ENCODE measurements around the gene SF3A2.
A peak's percentile ranks its signal among the peaks of the same experiment; 100 is the strongest.

SF3A2 gene

GRCh38 chr19:2216361-2217225, 20.0 kb upstream of the SF3A2 start:
- H3K4me1 ChIP-seq (ENCODE audit: insufficient read depth, low read length, severe bottlenecking): peaks cover 36% of the 10 kb centered on the region

GRCh38 chr19:2217591-2217990, 19.0 kb upstream of the SF3A2 start:
- H3K9ac ChIP-seq (ENCODE audit: low read length): no peak overlapping the region
- H3K9me2 ChIP-seq (ENCODE audit: low read depth, low read length): no peaks in the 10 kb centered on the region
- H3K9me3 ChIP-seq (ENCODE audit: low read length): no peaks in the 10 kb centered on the region
- no peak overlapping the region for H3K4me2 ChIP-seq (ENCODE audit: low read length)
- H4K20me1 ChIP-seq (ENCODE audit: insufficient read depth, low read length): no peaks in the 10 kb centered on the region
- no peak overlapping the region for H3K4me3 ChIP-seq (ENCODE audit: low read depth, low read length, poor library complexity, severe bottlenecking)
- H3K36me3 ChIP-seq (ENCODE audit: insufficient read depth, low read length): peaks cover 42% of the 10 kb centered on the region
- H3K79me2 ChIP-seq (ENCODE audit: insufficient read depth, low read length): no peaks in the 10 kb centered on the region
- no peak overlapping the region for H3K27ac ChIP-seq (ENCODE audit: low read depth, low read length, poor library complexity, severe bottlenecking)
- no peaks in the 10 kb centered on the region for H3F3A ChIP-seq (ENCODE audit: insufficient read depth, low read length)
- no peak overlapping the region for H2AFZ ChIP-seq (ENCODE audit: low read length)
- H3K27me3 ChIP-seq (ENCODE audit: insufficient read depth, low read length): no peaks in the 10 kb centered on the region
- peaks cover 46% of the 10 kb centered on the region for H3K4me1 ChIP-seq (ENCODE audit: insufficient read depth, low read length, severe bottlenecking)
- no peak for TF ChIP-seq CTCF (IDR thresholded peaks at IDR 0.05; ENCODE audit: low read length)
- TF ChIP-seq EZH2 (IDR thresholded peaks at IDR 0.05; ENCODE audit: borderline replicate concordance, low read length): no peak

More at GRCh38 chr19:2216361-2217225, 20.0 kb upstream of the SF3A2 start:
- H3K79me2 ChIP-seq (ENCODE audit: insufficient read depth, low read length): no peaks in the 10 kb centered on the region
- H3F3A ChIP-seq (ENCODE audit: insufficient read depth, low read length): no peaks in the 10 kb centered on the region
- no peak overlapping the region for H3K27ac ChIP-seq (ENCODE audit: low read depth, low read length, poor library complexity, severe bottlenecking)
- H3K9ac ChIP-seq (ENCODE audit: low read length): no peak overlapping the region
- H4K20me1 ChIP-seq (ENCODE audit: insufficient read depth, low read length): no peaks in the 10 kb centered on the region
- no peak overlapping the region for H3K4me3 ChIP-seq (ENCODE audit: low read depth, low read length, poor library complexity, severe bottlenecking)
- H3K36me3 ChIP-seq (ENCODE audit: insufficient read depth, low read length): peaks cover 39% of the 10 kb centered on the region
- H3K9me3 ChIP-seq (ENCODE audit: low read length): no peaks in the 10 kb centered on the region
- H3K9me2 ChIP-seq (ENCODE audit: low read depth, low read length): no peaks in the 10 kb centered on the region
- H3K27me3 ChIP-seq (ENCODE audit: insufficient read depth, low read length): no peaks in the 10 kb centered on the region
- TF ChIP-seq EZH2 (IDR thresholded peaks at IDR 0.05; ENCODE audit: borderline replicate concordance, low read length) (no peak), CTCF (IDR thresholded peaks at IDR 0.05; ENCODE audit: low read length) (no peak)
- no peak overlapping the region for H3K4me2 ChIP-seq (ENCODE audit: low read length)
- H2AFZ ChIP-seq (ENCODE audit: low read length): no peak overlapping the region

- TF ChIP-seq CTCF (IDR thresholded peaks at IDR 0.05; ENCODE audit: low read length): no peak
- TF ChIP-seq EZH2 (IDR thresholded peaks at IDR 0.05; ENCODE audit: borderline replicate concordance, low read length): no peak
- no peaks in the 10 kb centered on the region for H3K9me2 ChIP-seq (ENCODE audit: low read depth, low read length)
- H3K79me2 ChIP-seq (ENCODE audit: insufficient read depth, low read length): no peaks in the 10 kb centered on the region
- H3K4me1 ChIP-seq (ENCODE audit: insufficient read depth, low read length, severe bottlenecking): peaks cover 63% of the 10 kb centered on the region
- H3K36me3 ChIP-seq (ENCODE audit: insufficient read depth, low read length): peaks cover 40% of the 10 kb centered on the region
- H2AFZ ChIP-seq (ENCODE audit: low read length): no peak overlapping the region
- peak overlapping the region; percentile 21; the same call in 1 of the 2 replicates for H3K9ac ChIP-seq (ENCODE audit: low read length)
- no peaks in the 10 kb centered on the region for H3K27me3 ChIP-seq (ENCODE audit: insufficient read depth, low read length)
- no peaks in the 10 kb centered on the region for H3F3A ChIP-seq (ENCODE audit: insufficient read depth, low read length)
- H4K20me1 ChIP-seq (ENCODE audit: insufficient read depth, low read length): no peaks in the 10 kb centered on the region
- H3K27ac ChIP-seq (ENCODE audit: low read depth, low read length, poor library complexity, severe bottlenecking): peak overlapping the region; percentile 73
- H3K4me2 ChIP-seq (ENCODE audit: low read length): peak overlapping the region; percentile 23; the same call in 1 of the 2 replicates
- no peak overlapping the region for H3K4me3 ChIP-seq (ENCODE audit: low read depth, low read length, poor library complexity, severe bottlenecking)
- no peaks in the 10 kb centered on the region for H3K9me3 ChIP-seq (ENCODE audit: low read length)
These were observed 16.9 kb upstream of the SF3A2 start for GRCh38 chr19:2219726-2220125.
